Spleen (tissue), 11 donors: Measurements from ENCODE around the gene MEIOC. TPM values are rescaled to one million over a fixed set of nuclear protein-coding genes. Genes with fewer than 3 reads are reported as not detected.

Source experiments
- DNase-seq: peaks from one replicate; pipeline ENCODE4 v3.0.0-alpha.2; 2020
- H3K27ac ChIP-seq, 8 donors: fragments of 200-600 bp; sonication (generic) in 7 of 8; 1 replicate in 4 of 8; 2 replicates in 4 of 8; pipeline versions ENCODE4 v1.5.0 to v1.8.0; 2016 to 2021; ENCODE audit warnings: inconsistent platforms in 4 of 8, mild to moderate bottlenecking in 4 of 8, moderate library complexity in 1 of 8
- H3K27me3 ChIP-seq, 7 donors: fragments of 200-600 bp; sonication (generic) in 6 of 7; replicated peaks in 1 of 7; 1 replicate in 4 of 7; 2 replicates in 3 of 7; pipeline versions ENCODE4 v1.5.0 to v1.8.0; 2016 to 2021; ENCODE audit warnings: inconsistent platforms in 3 of 7, mild to moderate bottlenecking in 1 of 7
- H3K36me3 ChIP-seq, 6 donors: fragments of 200-600 bp; sonication (generic) in 5 of 6; 1 replicate in 4 of 6; 2 replicates in 2 of 6; pipeline versions ENCODE4 v1.5.0 to v1.8.0; 2016 to 2021; ENCODE audit warnings: inconsistent platforms in 2 of 6
- H3K4me1 ChIP-seq, 6 donors: fragments of 200-600 bp; sonication (generic) in 5 of 6; 1 replicate in 3 of 6; 2 replicates in 3 of 6; pipeline versions ENCODE4 v1.5.0 to v1.8.0; 2016 to 2021; ENCODE audit warnings: inconsistent platforms in 3 of 6
- H3K4me3 ChIP-seq, 8 donors: fragments of 200-600 bp; sonication (generic) in 7 of 8; 1 replicate in 4 of 8; 2 replicates in 4 of 8; pipeline versions ENCODE4 v1.5.0 to v1.8.0; 2016 to 2021; ENCODE audit warnings: inconsistent platforms in 4 of 8, mild to moderate bottlenecking in 4 of 8, moderate library complexity in 2 of 8
- H3K9me3 ChIP-seq, 8 donors: fragments of 200-600 bp; sonication (generic) in 7 of 8; 1 replicate in 4 of 8; 2 replicates in 4 of 8; pipeline versions ENCODE4 v1.5.0 to v1.8.0; 2016 to 2021; ENCODE audit warnings: inconsistent platforms in 4 of 8
- POLR2A ChIP-seq, 3 donors: fragments of 450-650 bp; IDR thresholded peaks; one replicate each; pipeline ENCODE4 v1.5.1; 2017; ENCODE audit warnings: antibody characterized with exemption in 3 of 3, mild to moderate bottlenecking in 1 of 3
- POLR2AphosphoS5 ChIP-seq, 3 donors: sonication (generic); formaldehyde crosslinking; IDR thresholded peaks; one replicate each; pipeline ENCODE4 v1.5.1; 2017; ENCODE audit warnings: antibody characterized with exemption in 3 of 3
- WGBS, 5 donors: extraction: QIAGEN DNeasy Blood & Tissue Kit in 3 of 5; methylation state at CpG; one replicate each; pipeline versions ENCODE4 v1.1.5 to v1.1.7; 2013 to 2018; 5-methylcytosine and 5-hydroxymethylcytosine counted together
- intact Hi-C: fragments of 100-400 bp; cut with DNase I; formaldehyde crosslinking; loops from one replicate; pipeline ENCODE4 v1.15.0; 2023; ENCODE audit warnings: low total_unique reads
- polyA plus RNA-seq, 3 donors: library from polyadenylated mRNA; stranded (reverse); fragments of 200-250 nt; gene quantifications; one replicate each; pipeline ENCODE4 v1.2.1, GENCODE V29; 2013
- total RNA-seq, 7 donors: library from RNA; depleted of rRNA in 3 of 7; stranded (reverse); fragments of >200 nt in 3 of 7; fragmentation: NEBNext Ultra II Directional in 4 of 7; extraction: Animal tissue kit (Norgen Biotek cat#: 25700) in 4 of 7; gene quantifications; one replicate each; pipeline versions ENCODE4 v1.1.0 to v1.2.1, GENCODE V29; 2016 to 2021
- TF ChIP-seq, protein P1 (sequence below), 11 experiments: fragments of 200-600 bp in 7 of 11; fragments of 450-650 bp in 4 of 11; sonication (generic) in 4 of 11; IDR thresholded peaks in 8 of 11; conservative IDR thresholded peaks in 3 of 11; 1 replicate in 7 of 11; 2 replicates in 4 of 11; pipeline versions ENCODE4 v1.4.0 to v1.8.0; 2016 to 2021; ENCODE audit warnings: antibody characterized with exemption in 11 of 11, inconsistent platforms in 4 of 11, mild to moderate bottlenecking in 1 of 11
- donor health status: healthy with polysubstance abuse.
- donor health status: DM: no; HTN: no; CAD: no; lungs with moderate emphysema.
- donor health status: DM: no; HTN: no; CAD: no.
- donor health status: Bipolar disorder and iron deficiency.
- donor health status: healthy.
- donor health status: DM: no; HTN: no; CAD: no.
- donor health status: DM: yes; HTN: yes; CAD: no.

Gene MEIOC
- total and polyA plus RNA-seq, 10 donors, result 0.04 to 0.17 (median 0.06) TPM; not detected in 7

DNA sequence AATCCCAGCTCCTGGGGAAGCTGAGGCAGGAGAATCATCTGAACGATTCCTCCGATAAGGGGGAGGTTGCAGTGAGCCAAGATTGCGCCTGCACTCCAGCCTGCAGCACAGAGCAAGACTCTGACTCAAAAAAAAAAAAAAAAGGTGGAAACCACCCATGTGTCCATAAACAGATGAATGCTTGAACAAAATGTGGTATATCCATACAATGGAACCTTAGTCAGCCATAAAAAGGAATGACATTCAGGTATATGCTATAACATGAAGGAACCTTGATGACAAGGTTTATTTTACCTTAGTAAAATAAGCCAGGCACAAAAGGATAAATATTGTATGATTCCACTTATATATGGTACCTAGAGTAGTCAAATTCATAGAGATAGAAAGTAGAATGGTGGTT is 2.9 kb upstream of the MEIOC start:
- intact Hi-C loops, result no loop called here
- Histone ChIP-seq H3K27ac (no peak overlapping the region), H3K9me3 (peaks cover 0 to 10% (median 0%) of the 10 kb centered on the region in 8 donors), H3K27me3 (peaks cover 0 to 72% (median 32%) of the 10 kb centered on the region in 7 donors), H3K4me3 (no peak overlapping the region), H3K4me1 (peaks cover 0 to 15% (median 12%) of the 10 kb centered on the region in 6 donors), H3K36me3 (no peaks in the 10 kb centered on the region)
- TF ChIP-seq POLR2AphosphoS5 (IDR thresholded peaks at IDR 0.05), result no peak
- TF ChIP-seq, protein P1, sequence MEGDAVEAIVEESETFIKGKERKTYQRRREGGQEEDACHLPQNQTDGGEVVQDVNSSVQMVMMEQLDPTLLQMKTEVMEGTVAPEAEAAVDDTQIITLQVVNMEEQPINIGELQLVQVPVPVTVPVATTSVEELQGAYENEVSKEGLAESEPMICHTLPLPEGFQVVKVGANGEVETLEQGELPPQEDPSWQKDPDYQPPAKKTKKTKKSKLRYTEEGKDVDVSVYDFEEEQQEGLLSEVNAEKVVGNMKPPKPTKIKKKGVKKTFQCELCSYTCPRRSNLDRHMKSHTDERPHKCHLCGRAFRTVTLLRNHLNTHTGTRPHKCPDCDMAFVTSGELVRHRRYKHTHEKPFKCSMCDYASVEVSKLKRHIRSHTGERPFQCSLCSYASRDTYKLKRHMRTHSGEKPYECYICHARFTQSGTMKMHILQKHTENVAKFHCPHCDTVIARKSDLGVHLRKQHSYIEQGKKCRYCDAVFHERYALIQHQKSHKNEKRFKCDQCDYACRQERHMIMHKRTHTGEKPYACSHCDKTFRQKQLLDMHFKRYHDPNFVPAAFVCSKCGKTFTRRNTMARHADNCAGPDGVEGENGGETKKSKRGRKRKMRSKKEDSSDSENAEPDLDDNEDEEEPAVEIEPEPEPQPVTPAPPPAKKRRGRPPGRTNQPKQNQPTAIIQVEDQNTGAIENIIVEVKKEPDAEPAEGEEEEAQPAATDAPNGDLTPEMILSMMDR (IDR thresholded peaks at IDR 0.05 in 8 of 11, conservative IDR thresholded peaks at IDR 0.05 in 3 of 11), result no peak
- no peak for TF ChIP-seq POLR2A (IDR thresholded peaks at IDR 0.05)
- 94 to 97% (median 96%) methylated on average over 3 of the region's 3 CpGs for WGBS, 5 donors
- DNase-seq, result no peak

DNA sequence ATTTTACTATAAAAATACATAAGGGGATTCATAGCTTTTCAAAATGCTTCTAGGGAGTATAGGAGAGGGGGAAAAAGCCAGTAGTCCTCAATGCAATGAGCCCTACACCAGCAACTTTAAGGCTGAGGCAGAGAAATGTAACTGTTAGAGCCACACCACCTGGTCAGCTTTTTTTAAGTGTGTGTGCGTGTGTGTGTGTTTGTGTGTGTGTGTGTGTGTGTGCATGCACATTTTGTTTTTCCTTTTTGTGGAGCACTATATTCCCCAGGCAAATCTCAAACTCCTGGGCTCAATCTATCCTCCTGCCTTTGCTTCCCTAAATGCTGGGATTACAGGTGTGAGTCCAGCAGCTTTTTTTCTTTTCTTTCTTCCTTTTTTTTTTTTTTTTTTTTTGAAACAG is 2.3 kb upstream of the MEIOC start:
- intact Hi-C loops, result no loop called here

DNA sequence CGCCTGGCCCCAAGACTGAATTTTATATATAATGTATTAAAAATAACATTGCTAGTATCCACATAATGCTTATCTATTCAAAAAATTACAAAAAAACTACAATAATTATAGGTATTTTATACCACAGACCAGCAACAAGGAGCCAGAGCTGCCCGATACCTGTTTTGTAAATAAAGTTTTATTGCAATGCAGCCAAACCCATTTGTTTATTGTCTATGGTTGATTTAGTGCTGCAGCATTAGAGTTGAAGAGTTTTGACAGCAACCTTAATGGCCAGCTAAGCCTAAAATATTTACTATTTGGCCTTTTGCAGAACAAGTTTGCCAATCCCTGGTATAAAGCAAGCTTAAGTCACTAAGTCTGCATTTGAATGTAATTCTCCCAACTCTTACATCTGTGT is 5.6 kb downstream of the MEIOC start:
- Histone ChIP-seq H3K9me3 (no peaks in the 10 kb centered on the region), H3K27ac (no peak overlapping the region), H3K4me3 (no peak overlapping the region), H3K4me1 (peaks cover 0 to 4% (median 2%) of the 10 kb centered on the region in 6 donors), H3K27me3 (peaks cover 0 to 40% (median 14%) of the 10 kb centered on the region in 7 donors), H3K36me3 (no peaks in the 10 kb centered on the region)
- TF ChIP-seq, protein P1 (IDR thresholded peaks at IDR 0.05 in 8 of 11, conservative IDR thresholded peaks at IDR 0.05 in 3 of 11), result no peak
- TF ChIP-seq POLR2AphosphoS5 (IDR thresholded peaks at IDR 0.05) (no peak), POLR2A (IDR thresholded peaks at IDR 0.05) (no peak)
- intact Hi-C loops, result no loop called here
- WGBS, 5 donors, result 95 to 100% (median 99%) methylated on average over 2 of the region's 2 CpGs
- no peak for DNase-seq

More for the DNA sequence above, 2.3 kb upstream of the MEIOC start:
- Histone ChIP-seq H3K4me3 (no peak overlapping the region), H3K9me3 (peaks cover 0 to 10% (median 0%) of the 10 kb centered on the region in 8 donors), H3K27me3 (peaks cover 0 to 78% (median 34%) of the 10 kb centered on the region in 7 donors), H3K36me3 (no peaks in the 10 kb centered on the region), H3K27ac (no peak overlapping the region), H3K4me1 (peaks cover 0 to 15% (median 12%) of the 10 kb centered on the region in 6 donors)
- TF ChIP-seq POLR2AphosphoS5 (IDR thresholded peaks at IDR 0.05) (no peak), POLR2A (IDR thresholded peaks at IDR 0.05) (no peak)
- 81 to 93% (median 83%) methylated on average over 1 of the region's 1 CpG for WGBS, 5 donors
- no peak for DNase-seq

DNA sequence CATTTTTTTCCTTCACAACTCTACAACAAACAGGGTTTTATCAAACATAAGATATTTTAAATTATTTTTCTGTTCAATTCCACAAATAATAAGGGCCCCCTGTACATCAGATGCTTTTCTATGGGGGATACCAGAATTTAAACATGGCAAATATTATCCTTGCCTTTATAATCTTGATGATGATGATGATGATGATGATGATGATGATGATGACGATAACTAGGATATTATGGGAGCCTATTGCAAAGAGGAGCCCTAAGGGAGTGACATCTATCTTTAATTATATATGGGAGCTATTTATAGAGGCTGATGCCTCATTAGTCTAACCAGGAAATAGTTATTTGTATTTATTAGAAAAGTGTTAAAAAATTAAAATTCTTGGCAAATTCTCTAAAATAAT is 6.8 kb downstream of the MEIOC start:
- intact Hi-C loops, result no loop called here
- TF ChIP-seq POLR2A (IDR thresholded peaks at IDR 0.05), result no peak
- TF ChIP-seq, protein P1 (IDR thresholded peaks at IDR 0.05 in 8 of 11, conservative IDR thresholded peaks at IDR 0.05 in 3 of 11), result no peak
- no peak for TF ChIP-seq POLR2AphosphoS5 (IDR thresholded peaks at IDR 0.05)
- H3K4me3 ChIP-seq, result no peak overlapping the region
- peaks cover 0 to 28% (median 3%) of the 10 kb centered on the region in 7 donors for H3K27me3 ChIP-seq
- DNase-seq, result no peak
- 69 to 91% (median 76%) methylated on average over 1 of the region's 1 CpG for WGBS, 5 donors
- H3K27ac ChIP-seq, result no peak overlapping the region
- no peaks in the 10 kb centered on the region for H3K9me3 ChIP-seq
- H3K4me1 ChIP-seq, result no peaks in the 10 kb centered on the region
- no peaks in the 10 kb centered on the region for H3K36me3 ChIP-seq
